Gastrocnemius medialis (tissue), 4 donors: Measurements from ENCODE around the gene TRAP1. TPM values are rescaled to one million over a fixed set of nuclear protein-coding genes. Genes with fewer than 3 reads are reported as not detected.
"Not testable (repeated sequence)": the region's sequence is repeated elsewhere in the genome, so short reads cannot be mapped to it uniquely, and the experiment has no call there.

Experiments used
- ATAC-seq, 2 donors: fragments of 150-250 bp; one replicate each; pipeline ENCODE4 v1.9.1; 2016
- DNase-seq, 2 donors: peaks; one replicate each; pipeline ENCODE4 v3.0.0-alpha.2; 2019
- H3K27ac ChIP-seq, 4 donors: fragments of 200-600 bp; sonication (generic); 1 replicate in 1 of 4; 2 replicates in 3 of 4; pipeline ENCODE4 v1.5.1; 2016 to 2018; ENCODE audit warnings: mild to moderate bottlenecking in 2 of 4, moderate library complexity in 1 of 4
- H3K27me3 ChIP-seq, 3 donors: fragments of 200-600 bp; sonication (generic) in 2 of 3; 1 replicate in 1 of 3; 2 replicates in 2 of 3; pipeline versions ENCODE4 v1.5.1 to v1.6.0; 2016 to 2019; ENCODE audit warnings: mild to moderate bottlenecking in 1 of 3, moderate library complexity in 1 of 3
- H3K36me3 ChIP-seq, 2 donors: fragments of 200-600 bp; sonication (generic) in 1 of 2; one replicate each; pipeline ENCODE4 v1.5.1; 2017 to 2018
- H3K4me1 ChIP-seq, 2 donors: fragments of 200-600 bp; sonication (generic) in 1 of 2; one replicate each; pipeline ENCODE4 v1.5.1; 2016 to 2017; ENCODE audit warnings: mild to moderate bottlenecking in 2 of 2
- H3K4me3 ChIP-seq, 4 donors: fragments of 200-600 bp; sonication (generic) in 3 of 4; 1 replicate in 1 of 4; 2 replicates in 3 of 4; pipeline ENCODE4 v1.5.1; 2016 to 2019; ENCODE audit warnings: mild to moderate bottlenecking in 2 of 4
- H3K9me3 ChIP-seq, 3 donors: fragments of 200-600 bp; sonication (generic) in 2 of 3; 1 replicate in 1 of 3; 2 replicates in 2 of 3; pipeline ENCODE4 v1.5.1; 2016 to 2019
- CTCF ChIP-seq, 5 experiments: fragments of 450-650 bp in 3 of 5; fragments of 200-600 bp in 2 of 5; sonication (generic) in 2 of 5; IDR thresholded peaks in 4 of 5; conservative IDR thresholded peaks in 1 of 5; 1 replicate in 4 of 5; 2 replicates in 1 of 5; pipeline ENCODE4 v1.5.1; 2016 to 2019; ENCODE audit warnings: antibody characterized with exemption in 5 of 5, mild to moderate bottlenecking in 3 of 5, moderate library complexity in 3 of 5
- POLR2A ChIP-seq, 2 donors: fragments of 450-650 bp; IDR thresholded peaks; one replicate each; pipeline ENCODE4 v1.6.1; 2017; ENCODE audit warnings: antibody characterized with exemption in 2 of 2, mild to moderate bottlenecking in 2 of 2, moderate library complexity in 2 of 2
- in situ Hi-C, 4 donors: fragments of 200-750 bp; cut with MboI; loops; one replicate each; pipeline versions ENCODE4 v1.15.0 to v1.8.0; 2017; ENCODE audit warnings: low sequenced_read_pairs in 4 of 4
- intact Hi-C: fragments of 100-400 bp; cut with DNase I; formaldehyde crosslinking; loops from one replicate; pipeline ENCODE4 v1.15.1; 2023; ENCODE audit warnings: low total_unique reads
- total RNA-seq, 4 donors: library from RNA; depleted of rRNA; stranded (reverse); fragments of >200 nt; gene quantifications; one replicate each; pipeline versions ENCODE4 v1.1.0 to v1.2.3, GENCODE V29; 2016

TRAP1 gene
- total RNA-seq, 4 donors from 2014 or later, result 103 to 140 (median 122) TPM

GRCh38 chr16:3656491-3657468 lies 60.5 kb downstream of the TRAP1 start:
- peak in 1 of 2 donors; percentile 8 for DNase-seq
- no peak for ATAC-seq
- H3K9me3 ChIP-seq, result no peaks in the 10 kb centered on the region
- no peaks in the 10 kb centered on the region for H3K27me3 ChIP-seq
- intact Hi-C loops, result no loop called here
- no peak overlapping the region for H3K4me3 ChIP-seq
- no peak for TF ChIP-seq POLR2A (IDR thresholded peaks at IDR 0.05)
- TF ChIP-seq CTCF (IDR thresholded peaks at IDR 0.05 in 4 of 5, conservative IDR thresholded peaks at IDR 0.05 in 1 of 5), result no peak
- H3K4me1 ChIP-seq, result no peaks in the 10 kb centered on the region
- no peak overlapping the region for H3K27ac ChIP-seq
- in situ Hi-C loops, result no loop called here
- H3K36me3 ChIP-seq, result peaks cover 0 to 60% of the 10 kb centered on the region in 2 donors

GRCh38 chr16:3656160-3656490 lies 61.2 kb downstream of the TRAP1 start:
- in situ Hi-C loops, H3K27me3 ChIP-seq, H3K27ac ChIP-seq, H3K4me3 ChIP-seq, H3K9me3 ChIP-seq, intact Hi-C loops, ATAC-seq, H3K4me1 ChIP-seq: not testable (repeated sequence)
- peaks cover 0 to 59% of the 10 kb centered on the region in 2 donors for H3K36me3 ChIP-seq
- DNase-seq, result peak in 1 of 2 donors; percentile 6

- Histone ChIP-seq H3K27me3 (no peaks in the 10 kb centered on the region), H3K36me3 (peaks cover 0 to 56% of the 10 kb centered on the region in 2 donors), H3K4me1 (no peaks in the 10 kb centered on the region), H3K9me3 (no peaks in the 10 kb centered on the region), H3K4me3 (no peak overlapping the region), H3K27ac (no peak overlapping the region)
- no peak for ATAC-seq
- in situ Hi-C loops (no loop called here), intact Hi-C loops (no loop called here)
- TF ChIP-seq POLR2A (IDR thresholded peaks at IDR 0.05), result no peak
- no peak for TF ChIP-seq CTCF (IDR thresholded peaks at IDR 0.05 in 4 of 5, conservative IDR thresholded peaks at IDR 0.05 in 1 of 5)
- DNase-seq, result peak in 1 of 2 donors; percentile 9
These were observed 61.7 kb downstream of the TRAP1 start for GRCh38 chr16:3655396-3656159.

- Histone ChIP-seq H3K4me1 (no peaks in the 10 kb centered on the region), H3K4me3 (no peak overlapping the region), H3K27ac (no peak overlapping the region), H3K27me3 (no peaks in the 10 kb centered on the region), H3K9me3 (no peaks in the 10 kb centered on the region), H3K36me3 (peaks cover 0 to 50% of the 10 kb centered on the region in 2 donors)
- DNase-seq (peak in 1 of 2 donors; percentile 5), ATAC-seq (no peak)
- TF ChIP-seq POLR2A (IDR thresholded peaks at IDR 0.05) (no peak), CTCF (IDR thresholded peaks at IDR 0.05 in 4 of 5, conservative IDR thresholded peaks at IDR 0.05 in 1 of 5) (no peak)
- intact Hi-C loops (no loop called here), in situ Hi-C loops (no loop called here)
These were observed 62.3 kb downstream of the TRAP1 start for GRCh38 chr16:3655030-3655395.
